WTC11 (cell line): ENCODE data around the gene MCOLN3.

Source experiments
- JUN ChIP-seq: sonication (generic); formaldehyde crosslinking; IDR thresholded peaks from 2 replicates; pipeline ENCODE4 v1.8.0; 2023; ENCODE audit warnings: mild to moderate bottlenecking, missing genetic modification reagents
- SP1 ChIP-seq: sonication (generic); formaldehyde crosslinking; conservative IDR thresholded peaks from 2 replicates; pipeline ENCODE4 v1.8.1; 2022; ENCODE audit warnings: missing genetic modification reagents
- TEAD4 ChIP-seq: sonication (generic); formaldehyde crosslinking; IDR thresholded peaks from 2 replicates; pipeline ENCODE4 v1.8.0; 2022; ENCODE audit warnings: mild to moderate bottlenecking, missing genetic modification reagents
- ZNF263 ChIP-seq: sonication (generic); formaldehyde crosslinking; IDR thresholded peaks from 2 replicates; pipeline ENCODE4 v1.8.1; 2022; ENCODE audit warnings: low read depth, mild to moderate bottlenecking, moderate library complexity, missing genetic modification reagents
- TF ChIP-seq, protein P1 (sequence below): fragments of 250-450 bp; sonication (Bioruptor Pico); IDR thresholded peaks from 2 replicates; pipeline ENCODE4 v1.9.0; 2021; ENCODE audit warnings: mild to moderate bottlenecking
- TF ChIP-seq, protein P2 (sequence below): fragments of 200-600 bp; IDR thresholded peaks from 2 replicates; pipeline ENCODE4 v1.8.0; 2022; ENCODE audit warnings: antibody characterized with exemption
- TF ChIP-seq, protein P3 (sequence below): sonication (generic); formaldehyde crosslinking; IDR thresholded peaks from 2 replicates; pipeline ENCODE4 v1.8.1; 2022; ENCODE audit warnings: mild to moderate bottlenecking, missing genetic modification reagents, moderate library complexity, borderline replicate concordance
- TF ChIP-seq, protein P4 (sequence below): fragments of 250-450 bp; sonication (Bioruptor Pico); IDR thresholded peaks from 2 replicates; pipeline ENCODE4 v1.9.0; 2021; ENCODE audit warnings: moderate library complexity, mild to moderate bottlenecking, inconsistent platforms, borderline replicate concordance
- TF ChIP-seq, protein P5 (sequence below): sonication (generic); formaldehyde crosslinking; IDR thresholded peaks from 2 replicates; pipeline ENCODE4 v1.8.1; 2022; ENCODE audit warnings: low read depth, missing genetic modification reagents, borderline replicate concordance

DNA sequence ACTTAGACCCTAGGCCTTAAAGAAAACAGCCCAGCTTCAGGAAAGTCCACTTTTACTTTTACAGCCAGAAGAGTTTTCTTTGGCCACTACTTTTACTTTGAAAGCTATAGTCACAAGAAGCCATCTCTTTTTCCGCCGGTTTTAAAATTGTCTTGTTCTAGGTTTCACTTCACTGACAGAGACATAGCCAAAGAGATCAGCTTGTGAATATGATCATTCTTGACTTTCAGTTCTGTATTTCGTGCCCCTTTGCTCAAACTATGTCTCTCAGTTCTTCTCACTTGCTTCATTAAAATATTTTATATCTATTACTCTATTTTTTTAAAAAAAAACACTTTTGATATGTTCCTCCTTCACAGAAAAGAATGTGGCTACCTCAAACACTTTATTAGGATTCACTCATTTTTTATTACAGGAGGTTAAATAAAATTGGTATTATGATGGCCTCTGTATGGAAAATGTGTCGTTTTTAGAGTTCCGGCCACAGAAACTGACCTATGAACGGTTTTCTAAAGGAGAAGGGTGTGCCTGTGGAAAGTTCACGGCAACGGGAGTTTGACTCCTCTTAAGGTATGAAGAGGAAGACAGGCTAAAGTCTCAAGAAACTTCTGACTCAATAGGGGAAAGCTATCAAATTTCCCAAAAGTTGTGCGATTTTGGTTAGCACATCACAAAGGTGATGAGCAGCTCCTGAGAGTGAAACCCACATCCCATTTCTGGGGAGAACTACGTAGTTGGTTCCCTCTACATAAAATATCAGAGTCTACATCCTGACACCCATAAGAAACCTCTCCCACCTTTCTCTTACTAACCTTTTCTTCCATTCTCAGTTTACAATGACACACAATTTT is 52.6 kb downstream of the MCOLN3 start:
- TF ChIP-seq, protein P1, sequence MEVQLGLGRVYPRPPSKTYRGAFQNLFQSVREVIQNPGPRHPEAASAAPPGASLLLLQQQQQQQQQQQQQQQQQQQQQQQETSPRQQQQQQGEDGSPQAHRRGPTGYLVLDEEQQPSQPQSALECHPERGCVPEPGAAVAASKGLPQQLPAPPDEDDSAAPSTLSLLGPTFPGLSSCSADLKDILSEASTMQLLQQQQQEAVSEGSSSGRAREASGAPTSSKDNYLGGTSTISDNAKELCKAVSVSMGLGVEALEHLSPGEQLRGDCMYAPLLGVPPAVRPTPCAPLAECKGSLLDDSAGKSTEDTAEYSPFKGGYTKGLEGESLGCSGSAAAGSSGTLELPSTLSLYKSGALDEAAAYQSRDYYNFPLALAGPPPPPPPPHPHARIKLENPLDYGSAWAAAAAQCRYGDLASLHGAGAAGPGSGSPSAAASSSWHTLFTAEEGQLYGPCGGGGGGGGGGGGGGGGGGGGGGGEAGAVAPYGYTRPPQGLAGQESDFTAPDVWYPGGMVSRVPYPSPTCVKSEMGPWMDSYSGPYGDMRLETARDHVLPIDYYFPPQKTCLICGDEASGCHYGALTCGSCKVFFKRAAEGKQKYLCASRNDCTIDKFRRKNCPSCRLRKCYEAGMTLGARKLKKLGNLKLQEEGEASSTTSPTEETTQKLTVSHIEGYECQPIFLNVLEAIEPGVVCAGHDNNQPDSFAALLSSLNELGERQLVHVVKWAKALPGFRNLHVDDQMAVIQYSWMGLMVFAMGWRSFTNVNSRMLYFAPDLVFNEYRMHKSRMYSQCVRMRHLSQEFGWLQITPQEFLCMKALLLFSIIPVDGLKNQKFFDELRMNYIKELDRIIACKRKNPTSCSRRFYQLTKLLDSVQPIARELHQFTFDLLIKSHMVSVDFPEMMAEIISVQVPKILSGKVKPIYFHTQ (CRISPR knock-in tag) = no peak
- TF ChIP-seq, protein P2, sequence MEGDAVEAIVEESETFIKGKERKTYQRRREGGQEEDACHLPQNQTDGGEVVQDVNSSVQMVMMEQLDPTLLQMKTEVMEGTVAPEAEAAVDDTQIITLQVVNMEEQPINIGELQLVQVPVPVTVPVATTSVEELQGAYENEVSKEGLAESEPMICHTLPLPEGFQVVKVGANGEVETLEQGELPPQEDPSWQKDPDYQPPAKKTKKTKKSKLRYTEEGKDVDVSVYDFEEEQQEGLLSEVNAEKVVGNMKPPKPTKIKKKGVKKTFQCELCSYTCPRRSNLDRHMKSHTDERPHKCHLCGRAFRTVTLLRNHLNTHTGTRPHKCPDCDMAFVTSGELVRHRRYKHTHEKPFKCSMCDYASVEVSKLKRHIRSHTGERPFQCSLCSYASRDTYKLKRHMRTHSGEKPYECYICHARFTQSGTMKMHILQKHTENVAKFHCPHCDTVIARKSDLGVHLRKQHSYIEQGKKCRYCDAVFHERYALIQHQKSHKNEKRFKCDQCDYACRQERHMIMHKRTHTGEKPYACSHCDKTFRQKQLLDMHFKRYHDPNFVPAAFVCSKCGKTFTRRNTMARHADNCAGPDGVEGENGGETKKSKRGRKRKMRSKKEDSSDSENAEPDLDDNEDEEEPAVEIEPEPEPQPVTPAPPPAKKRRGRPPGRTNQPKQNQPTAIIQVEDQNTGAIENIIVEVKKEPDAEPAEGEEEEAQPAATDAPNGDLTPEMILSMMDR = no peak
- TF ChIP-seq, protein P3, sequence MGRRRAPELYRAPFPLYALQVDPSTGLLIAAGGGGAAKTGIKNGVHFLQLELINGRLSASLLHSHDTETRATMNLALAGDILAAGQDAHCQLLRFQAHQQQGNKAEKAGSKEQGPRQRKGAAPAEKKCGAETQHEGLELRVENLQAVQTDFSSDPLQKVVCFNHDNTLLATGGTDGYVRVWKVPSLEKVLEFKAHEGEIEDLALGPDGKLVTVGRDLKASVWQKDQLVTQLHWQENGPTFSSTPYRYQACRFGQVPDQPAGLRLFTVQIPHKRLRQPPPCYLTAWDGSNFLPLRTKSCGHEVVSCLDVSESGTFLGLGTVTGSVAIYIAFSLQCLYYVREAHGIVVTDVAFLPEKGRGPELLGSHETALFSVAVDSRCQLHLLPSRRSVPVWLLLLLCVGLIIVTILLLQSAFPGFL (CRISPR knock-in tag) = no peak
- TF ChIP-seq TEAD4 (CRISPR knock-in tag) (no peak), ZNF263 (CRISPR knock-in tag) (no peak), JUN (CRISPR knock-in tag) (no peak), SP1 (CRISPR knock-in tag) (no peak)
- TF ChIP-seq, protein P4, sequence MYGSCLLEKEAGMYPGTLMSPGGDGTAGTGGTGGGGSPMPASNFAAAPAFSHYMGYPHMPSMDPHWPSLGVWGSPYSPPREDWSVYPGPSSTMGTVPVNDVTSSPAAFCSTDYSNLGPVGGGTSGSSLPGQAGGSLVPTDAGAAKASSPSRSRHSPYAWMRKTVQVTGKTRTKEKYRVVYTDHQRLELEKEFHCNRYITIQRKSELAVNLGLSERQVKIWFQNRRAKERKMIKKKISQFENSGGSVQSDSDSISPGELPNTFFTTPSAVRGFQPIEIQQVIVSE (CRISPR knock-in tag) = no peak
- TF ChIP-seq, protein P5, sequence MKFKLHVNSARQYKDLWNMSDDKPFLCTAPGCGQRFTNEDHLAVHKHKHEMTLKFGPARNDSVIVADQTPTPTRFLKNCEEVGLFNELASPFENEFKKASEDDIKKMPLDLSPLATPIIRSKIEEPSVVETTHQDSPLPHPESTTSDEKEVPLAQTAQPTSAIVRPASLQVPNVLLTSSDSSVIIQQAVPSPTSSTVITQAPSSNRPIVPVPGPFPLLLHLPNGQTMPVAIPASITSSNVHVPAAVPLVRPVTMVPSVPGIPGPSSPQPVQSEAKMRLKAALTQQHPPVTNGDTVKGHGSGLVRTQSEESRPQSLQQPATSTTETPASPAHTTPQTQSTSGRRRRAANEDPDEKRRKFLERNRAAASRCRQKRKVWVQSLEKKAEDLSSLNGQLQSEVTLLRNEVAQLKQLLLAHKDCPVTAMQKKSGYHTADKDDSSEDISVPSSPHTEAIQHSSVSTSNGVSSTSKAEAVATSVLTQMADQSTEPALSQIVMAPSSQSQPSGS (CRISPR knock-in tag) = no peak
